GM10266 (cell line): Measurements from ENCODE around the gene ATP1B3.

Experiments
- DNase-seq: peaks from one replicate; pipeline ENCODE4 v3.0.0; 2012; ENCODE audit errors: extremely low spot score
- TF ChIP-seq, protein P1 (sequence below): IDR thresholded peaks from 2 replicates; pipeline ENCODE4 v1.5.1; 2012; ENCODE audit warnings: mild to moderate bottlenecking, low read depth; ENCODE audit not compliant: control insufficient read depth, insufficient read depth; ENCODE audit errors: missing control alignments

The ATP1B3 gene

GRCh38 chr3:141926929-141927328, 50.5 kb downstream of the ATP1B3 start:
- TF ChIP-seq, protein P1, sequence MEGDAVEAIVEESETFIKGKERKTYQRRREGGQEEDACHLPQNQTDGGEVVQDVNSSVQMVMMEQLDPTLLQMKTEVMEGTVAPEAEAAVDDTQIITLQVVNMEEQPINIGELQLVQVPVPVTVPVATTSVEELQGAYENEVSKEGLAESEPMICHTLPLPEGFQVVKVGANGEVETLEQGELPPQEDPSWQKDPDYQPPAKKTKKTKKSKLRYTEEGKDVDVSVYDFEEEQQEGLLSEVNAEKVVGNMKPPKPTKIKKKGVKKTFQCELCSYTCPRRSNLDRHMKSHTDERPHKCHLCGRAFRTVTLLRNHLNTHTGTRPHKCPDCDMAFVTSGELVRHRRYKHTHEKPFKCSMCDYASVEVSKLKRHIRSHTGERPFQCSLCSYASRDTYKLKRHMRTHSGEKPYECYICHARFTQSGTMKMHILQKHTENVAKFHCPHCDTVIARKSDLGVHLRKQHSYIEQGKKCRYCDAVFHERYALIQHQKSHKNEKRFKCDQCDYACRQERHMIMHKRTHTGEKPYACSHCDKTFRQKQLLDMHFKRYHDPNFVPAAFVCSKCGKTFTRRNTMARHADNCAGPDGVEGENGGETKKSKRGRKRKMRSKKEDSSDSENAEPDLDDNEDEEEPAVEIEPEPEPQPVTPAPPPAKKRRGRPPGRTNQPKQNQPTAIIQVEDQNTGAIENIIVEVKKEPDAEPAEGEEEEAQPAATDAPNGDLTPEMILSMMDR = no peak

GRCh38 chr3:141928631-141929270, 52.3 kb downstream of the ATP1B3 start:
- TF ChIP-seq, protein P1 = no peak
- DNase-seq = no peak

More at GRCh38 chr3:141926929-141927328, 50.5 kb downstream of the ATP1B3 start:
- DNase-seq = no peak

- DNase-seq = no peak
- TF ChIP-seq, protein P1 = no peak
These were observed 53.0 kb downstream of the ATP1B3 start for GRCh38 chr3:141929341-141929995.

DNA sequence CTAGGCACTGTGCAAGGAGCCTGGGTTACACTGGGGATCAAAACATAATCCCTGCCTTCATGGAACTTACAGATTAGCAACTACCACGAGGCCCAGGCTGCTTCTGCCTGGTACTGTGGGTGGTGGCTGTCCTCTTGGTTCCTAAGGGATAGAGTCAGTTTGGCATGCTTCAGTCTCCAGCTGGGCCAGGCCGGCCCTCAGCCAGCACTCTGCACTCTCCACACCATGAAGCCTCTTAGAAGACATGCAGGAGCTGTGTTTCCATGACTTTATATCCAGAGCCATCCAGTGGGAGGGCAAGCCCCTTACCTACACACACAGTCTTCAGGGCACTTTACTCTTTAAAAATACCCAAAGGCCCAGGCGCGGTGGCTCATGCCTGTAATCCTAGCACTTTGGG, 54.4 kb downstream of the ATP1B3 start:
- DNase-seq = no peak
- TF ChIP-seq, protein P1 = no peak

GRCh38 chr3:141933421-141934300, 57.2 kb downstream of the ATP1B3 start:
- no peak for DNase-seq
- TF ChIP-seq, protein P1 = no peak

- TF ChIP-seq, protein P1 = no peak
- no peak for DNase-seq
These were observed 57.9 kb downstream of the ATP1B3 start for GRCh38 chr3:141934354-141934753.
